Hepatocyte (in vitro differentiated cells): ENCODE data around the gene KLHL17. TPM values are rescaled to one million over a fixed set of nuclear protein-coding genes. Genes with fewer than 3 reads are reported as not detected.

Experiments
- DNase-seq: peaks from one replicate; pipeline ENCODE4 v3.0.0-alpha.2; 2016; ENCODE audit warnings: low spot score
- H2AFZ ChIP-seq: fragments of 200-600 bp; sonication (generic); 2 replicates; pipeline ENCODE4 v1.6.0; 2016; ENCODE audit warnings: antibody characterized with exemption, mild to moderate bottlenecking
- H3K27ac ChIP-seq: fragments of 200-600 bp; sonication (generic); 2 replicates; pipeline ENCODE4 v1.5.1; 2016; ENCODE audit warnings: mild to moderate bottlenecking
- H3K27me3 ChIP-seq: fragments of 200-600 bp; sonication (generic); 2 replicates; pipeline ENCODE4 v1.6.1; 2016
- H3K36me3 ChIP-seq: fragments of 200-600 bp; sonication (generic); replicated peaks from 2 replicates; pipeline ENCODE4 v1.5.1; 2016; ENCODE audit warnings: low read depth; ENCODE audit not compliant: insufficient read depth
- H3K4me1 ChIP-seq: fragments of 200-600 bp; sonication (generic); 2 replicates; pipeline ENCODE4 v1.5.1; 2016; ENCODE audit warnings: mild to moderate bottlenecking, moderate library complexity; ENCODE audit not compliant: insufficient read depth
- H3K4me2 ChIP-seq: fragments of 200-600 bp; sonication (generic); 2 replicates; pipeline ENCODE4 v1.6.0; 2016
- H3K4me3 ChIP-seq: fragments of 200-600 bp; sonication (generic); 2 replicates; pipeline ENCODE4 v1.5.1; 2016; ENCODE audit warnings: mild to moderate bottlenecking
- H3K79me2 ChIP-seq: fragments of 200-600 bp; sonication (generic); 2 replicates; pipeline ENCODE4 v1.6.0; 2017; ENCODE audit warnings: mild to moderate bottlenecking
- H3K9me2 ChIP-seq: fragments of 200-600 bp; sonication (generic); replicated peaks from 2 replicates; pipeline ENCODE4 v1.6.0; 2017; ENCODE audit warnings: mild to moderate bottlenecking; ENCODE audit not compliant: insufficient read depth
- H3K9me3 ChIP-seq: fragments of 200-600 bp; sonication (generic); 2 replicates; pipeline ENCODE4 v1.5.1; 2016; ENCODE audit warnings: low read depth, mild to moderate bottlenecking
- H4K20me1 ChIP-seq: fragments of 200-600 bp; sonication (generic); 2 replicates; pipeline ENCODE4 v1.6.0; 2016; ENCODE audit warnings: mild to moderate bottlenecking; ENCODE audit not compliant: insufficient read depth, poor library complexity, severe bottlenecking
- CTCF ChIP-seq: fragments of 200-600 bp; sonication (generic); IDR thresholded peaks from 2 replicates; pipeline ENCODE4 v1.5.1; 2016; ENCODE audit warnings: antibody characterized with exemption, mild to moderate bottlenecking; ENCODE audit not compliant: poor library complexity
- EZH2 ChIP-seq: fragments of 200-600 bp; sonication (generic); IDR thresholded peaks from 2 replicates; pipeline ENCODE4 v1.6.1; 2016; ENCODE audit warnings: antibody characterized with exemption, mild to moderate bottlenecking, borderline replicate concordance
- EZH2phosphoT487 ChIP-seq: fragments of 200-600 bp; sonication (generic); IDR thresholded peaks from one replicate; pipeline ENCODE4 v1.6.1; 2018; ENCODE audit warnings: antibody characterized with exemption, mild to moderate bottlenecking, low read depth, moderate library complexity; ENCODE audit not compliant: unreplicated experiment, severe bottlenecking
- WGBS: methylation state at CpG from one replicate; pipeline ENCODE4 v1.1.6; 2016; ENCODE audit warnings: low lambda C conversion rate; ENCODE audit errors: missing lambda C conversion rate; 5-methylcytosine and 5-hydroxymethylcytosine counted together
- polyA plus RNA-seq: library from polyadenylated mRNA; unstranded; fragments of >200 nt; fragmentation: Nextera tagmentation; extraction: Ambion mirVana; gene quantifications from 2 replicates; pipeline ENCODE4 v1.2.1, GENCODE V29; 2016
- total RNA-seq: library from RNA; depleted of rRNA; stranded (reverse); fragments of >200 nt; gene quantifications from 2 replicates; pipeline ENCODE4 v1.2.3, GENCODE V29; 2014

The KLHL17 gene
- total and polyA plus RNA-seq, 2 experiments from 2014 or later: 13.8 to 25.0 TPM

- H3K9me2 ChIP-seq: no peaks in the 10 kb centered on the region
- H2AFZ ChIP-seq: no peak overlapping the region
- H3K27ac ChIP-seq: no peak overlapping the region
- peaks cover 20% of the 10 kb centered on the region for H3K79me2 ChIP-seq
- peaks cover 3% of the 10 kb centered on the region for H3K4me1 ChIP-seq
- peaks cover 7% of the 10 kb centered on the region for H4K20me1 ChIP-seq
- H3K4me2 ChIP-seq: no peak overlapping the region
- no peak for TF ChIP-seq EZH2phosphoT487
- no peak for TF ChIP-seq CTCF
- TF ChIP-seq EZH2: no peak
- no peaks in the 10 kb centered on the region for H3K27me3 ChIP-seq
- 99% methylated on average over 11 of the region's 11 CpGs for WGBS
- H3K4me3 ChIP-seq: no peak overlapping the region
- DNase-seq: no peak
- no peaks in the 10 kb centered on the region for H3K9me3 ChIP-seq
- no peaks in the 10 kb centered on the region for H3K36me3 ChIP-seq
These were observed 3.7 kb upstream of the KLHL17 start for GRCh38 chr1:956636-957035.

GRCh38 chr1:958823-959730 lies 1.3 kb upstream of the KLHL17 start, which contains the start of gene NOC2L:
Gene NOC2L (minus strand): TSS chr1:959256. CDS start chr1:959240, 16 bp downstream.
- Histone ChIP-seq H3K9me3 (no peaks in the 10 kb centered on the region), H3K36me3 (no peaks in the 10 kb centered on the region), H3K4me1 (peaks cover 3% of the 10 kb centered on the region), H3K79me2 (peaks cover 20% of the 10 kb centered on the region), H3K4me3 (peak within 1 kb of the TSS; percentile 100), H2AFZ (peak within 1 kb of the TSS; percentile 43), H3K27ac (peak within 1 kb of the TSS; percentile 43), H3K27me3 (no peaks in the 10 kb centered on the region), H4K20me1 (peaks cover 7% of the 10 kb centered on the region), H3K9me2 (no peaks in the 10 kb centered on the region), H3K4me2 (peak within 1 kb of the TSS; percentile 98)
- 11% methylated on average over 68 of the region's 101 CpGs for WGBS
- no peak for TF ChIP-seq EZH2
- TF ChIP-seq CTCF: no peak
- TF ChIP-seq EZH2phosphoT487: no peak
- peak; percentile 94 for DNase-seq

- no peak for DNase-seq
- Histone ChIP-seq H3K4me2 (peak overlapping the region; percentile 92), H3K27ac (no peak overlapping the region), H3K27me3 (no peaks in the 10 kb centered on the region), H4K20me1 (peaks cover 7% of the 10 kb centered on the region), H3K4me1 (peaks cover 3% of the 10 kb centered on the region), H2AFZ (peak overlapping the region; percentile 31), H3K4me3 (no peak overlapping the region), H3K79me2 (peaks cover 20% of the 10 kb centered on the region), H3K9me2 (no peaks in the 10 kb centered on the region), H3K9me3 (no peaks in the 10 kb centered on the region), H3K36me3 (no peaks in the 10 kb centered on the region)
- no peak for TF ChIP-seq EZH2phosphoT487
- TF ChIP-seq CTCF: no peak
- TF ChIP-seq EZH2: no peak
- WGBS: 49% methylated on average over 21 of the region's 57 CpGs
These were observed 537 bp upstream of the KLHL17 start for GRCh38 chr1:959731-960362.
